Upper lobe of left lung (tissue), 4 donors: ENCODE results near the gene KCNQ4.

Experiments used
- EP300 ChIP-seq, 4 donors: sonication (generic); formaldehyde crosslinking; IDR thresholded peaks; one replicate each; pipeline ENCODE4 v1.5.1; 2017; ENCODE audit warnings: antibody characterized with exemption in 4 of 4, control low read depth in 2 of 4
- POLR2A ChIP-seq, 4 donors: fragments of 450-650 bp; IDR thresholded peaks; one replicate each; pipeline ENCODE4 v1.5.1; 2016 to 2017; ENCODE audit warnings: antibody characterized with exemption in 4 of 4, mild to moderate bottlenecking in 2 of 4
- POLR2AphosphoS5 ChIP-seq, 2 donors: sonication (generic); formaldehyde crosslinking; IDR thresholded peaks; one replicate each; pipeline ENCODE4 v1.5.1; 2017; ENCODE audit warnings: antibody characterized with exemption in 2 of 2
- TF ChIP-seq, protein P1 (sequence below), 6 experiments: fragments of 450-650 bp in 4 of 6; fragments of 200-600 bp in 2 of 6; sonication (generic) in 2 of 6; IDR thresholded peaks; one replicate each; pipeline ENCODE4 v1.5.1; 2016 to 2019; ENCODE audit warnings: antibody characterized with exemption in 6 of 6

DNA sequence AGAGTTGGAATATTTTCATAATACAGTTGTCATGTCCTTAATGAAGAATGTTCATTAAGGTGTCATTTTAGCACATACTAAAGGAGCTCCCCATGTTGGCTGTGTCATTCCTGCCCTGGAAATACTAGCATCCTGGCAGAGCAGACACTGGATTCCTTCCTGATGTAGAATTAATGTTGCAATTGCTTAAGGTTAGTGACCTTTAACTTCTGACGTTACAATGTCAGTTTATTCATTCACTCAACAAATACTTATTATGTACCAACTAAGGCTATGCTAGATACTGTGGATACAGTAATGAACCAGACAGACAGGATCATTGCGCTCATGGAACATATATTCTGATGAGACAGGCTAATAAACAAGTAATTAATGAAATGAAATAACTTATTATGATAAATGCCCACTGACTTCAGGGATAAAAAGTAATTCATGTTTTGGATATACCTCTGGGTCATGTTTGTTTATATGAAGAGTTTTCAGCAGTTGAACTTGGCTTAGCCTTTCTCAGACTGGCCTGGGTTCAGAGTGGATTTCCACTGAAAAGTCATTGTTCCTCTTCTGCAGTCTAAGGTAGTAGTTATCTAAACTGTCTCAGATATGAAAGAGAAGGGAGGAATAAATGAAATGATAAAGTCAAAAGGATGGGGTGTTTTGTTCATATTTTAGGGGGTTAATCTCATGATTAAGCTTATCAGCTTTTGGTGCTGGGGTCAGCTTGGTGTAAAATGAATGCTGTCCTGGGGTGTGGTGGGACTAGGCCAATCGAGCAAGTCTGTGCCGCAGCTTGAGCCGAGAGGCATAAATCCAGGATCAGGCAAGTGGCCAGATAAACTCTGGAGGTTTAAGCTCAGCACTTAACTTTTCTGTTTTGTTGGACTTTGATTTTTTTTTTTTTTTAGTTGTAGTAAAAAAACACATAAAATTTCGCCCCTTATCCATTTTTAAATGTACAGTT is 43.3 kb upstream of the KCNQ4 start:
- TF ChIP-seq, protein P1, sequence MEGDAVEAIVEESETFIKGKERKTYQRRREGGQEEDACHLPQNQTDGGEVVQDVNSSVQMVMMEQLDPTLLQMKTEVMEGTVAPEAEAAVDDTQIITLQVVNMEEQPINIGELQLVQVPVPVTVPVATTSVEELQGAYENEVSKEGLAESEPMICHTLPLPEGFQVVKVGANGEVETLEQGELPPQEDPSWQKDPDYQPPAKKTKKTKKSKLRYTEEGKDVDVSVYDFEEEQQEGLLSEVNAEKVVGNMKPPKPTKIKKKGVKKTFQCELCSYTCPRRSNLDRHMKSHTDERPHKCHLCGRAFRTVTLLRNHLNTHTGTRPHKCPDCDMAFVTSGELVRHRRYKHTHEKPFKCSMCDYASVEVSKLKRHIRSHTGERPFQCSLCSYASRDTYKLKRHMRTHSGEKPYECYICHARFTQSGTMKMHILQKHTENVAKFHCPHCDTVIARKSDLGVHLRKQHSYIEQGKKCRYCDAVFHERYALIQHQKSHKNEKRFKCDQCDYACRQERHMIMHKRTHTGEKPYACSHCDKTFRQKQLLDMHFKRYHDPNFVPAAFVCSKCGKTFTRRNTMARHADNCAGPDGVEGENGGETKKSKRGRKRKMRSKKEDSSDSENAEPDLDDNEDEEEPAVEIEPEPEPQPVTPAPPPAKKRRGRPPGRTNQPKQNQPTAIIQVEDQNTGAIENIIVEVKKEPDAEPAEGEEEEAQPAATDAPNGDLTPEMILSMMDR (IDR thresholded peaks at IDR 0.05), result no peak
- TF ChIP-seq POLR2AphosphoS5 (IDR thresholded peaks at IDR 0.05), result no peak
- TF ChIP-seq POLR2A (IDR thresholded peaks at IDR 0.05), result no peak
- no peak for TF ChIP-seq EP300 (IDR thresholded peaks at IDR 0.05)
